ENCODE measurements around the gene TTC12.

TTC12 gene

DNA sequence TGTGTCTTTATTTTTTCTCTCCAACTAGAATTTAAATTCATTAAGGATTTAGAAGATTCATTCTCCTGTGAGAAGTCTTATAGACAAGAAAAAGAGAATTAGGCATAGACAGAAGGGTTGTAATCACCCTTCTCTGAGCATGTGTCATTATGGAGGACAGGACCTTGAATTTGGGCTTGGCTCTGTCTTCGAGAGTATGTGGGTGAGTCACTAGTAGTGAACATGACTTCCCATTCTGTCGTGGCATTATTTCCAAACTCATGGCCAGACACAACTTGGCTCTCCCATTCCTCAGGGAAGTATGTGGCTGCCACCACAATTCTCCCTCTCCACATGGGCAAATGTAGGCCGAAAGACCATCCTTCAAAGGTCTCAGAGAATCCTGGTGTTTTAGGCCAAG lies 58.9 kb downstream of the TTC12 start:
- DNase-seq = no peak

DNA sequence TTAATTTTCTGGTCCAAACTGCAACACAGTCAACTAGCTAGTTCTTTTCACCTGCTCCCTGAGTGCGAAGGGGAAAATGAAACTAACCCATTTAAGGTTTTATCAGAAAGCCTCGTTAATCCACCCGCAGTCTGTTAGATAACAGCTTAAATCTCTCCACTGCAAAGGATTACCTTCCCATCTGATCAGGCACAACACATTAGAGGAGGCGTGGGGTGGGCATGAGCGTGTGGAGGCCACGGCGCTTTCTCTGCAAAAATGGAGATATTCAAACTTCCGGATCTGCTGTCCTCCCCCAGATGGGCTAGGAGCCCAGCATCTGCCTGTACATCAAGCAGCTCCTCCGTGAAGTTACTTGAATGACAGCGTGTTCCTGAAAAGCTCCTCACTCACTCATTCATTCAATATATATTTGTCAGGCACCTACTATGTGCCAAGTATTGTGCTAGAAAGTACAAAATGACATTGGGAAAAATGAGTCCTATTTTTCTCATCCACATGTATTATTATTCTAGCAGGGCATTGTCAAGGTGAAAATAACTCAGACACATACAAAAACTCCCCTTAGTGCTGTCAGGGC lies 59.7 kb downstream of the TTC12 start:
- DNase-seq = peak in 1 of 58 donors; percentile 9

- DNase-seq = no peak
These were observed 61.0 kb downstream of the TTC12 start for GRCh38 chr11:113375402-113375801.

- peak in 11 of 58 donors; percentile 5 to 64 (median 20) for DNase-seq
These were observed 61.8 kb downstream of the TTC12 start for GRCh38 chr11:113376156-113376555.

DNA sequence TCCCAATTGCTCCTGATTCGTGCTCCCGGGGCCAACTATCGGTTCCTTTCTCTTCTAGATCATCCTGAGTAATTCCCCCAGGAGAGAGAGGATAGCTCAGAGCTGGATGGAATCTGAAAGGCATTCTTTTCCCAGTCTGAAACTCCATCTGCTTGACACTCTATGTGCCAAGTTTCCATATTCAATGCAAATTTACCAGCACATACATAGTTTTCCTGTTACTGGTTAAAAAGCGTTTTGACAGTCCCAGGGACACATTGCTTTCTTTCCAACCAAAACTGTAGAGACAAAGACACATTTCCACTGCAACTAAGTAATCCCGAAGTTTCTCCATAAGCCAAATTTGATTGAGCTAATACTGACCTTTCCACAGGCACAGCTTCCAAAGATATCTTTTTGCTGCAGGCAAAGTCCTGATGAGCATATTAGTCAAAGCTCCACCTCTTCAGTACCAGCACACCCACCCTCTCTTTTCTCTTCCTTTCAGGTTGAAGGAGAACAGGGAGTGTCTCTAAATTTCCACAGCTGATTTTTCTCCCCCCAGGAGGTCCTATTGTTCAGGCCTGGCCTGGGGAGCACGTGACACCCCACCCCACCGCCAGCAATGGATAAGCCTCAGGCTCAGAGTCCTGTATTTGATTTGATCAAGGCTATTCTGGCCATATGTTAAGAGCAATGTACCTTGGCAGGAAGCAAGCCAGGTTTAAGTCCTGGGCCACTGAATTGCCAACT lies 63.5 kb downstream of the TTC12 start:
- DNase-seq = peak in 3 of 58 donors; percentile 17 to 41 (median 36)

DNA sequence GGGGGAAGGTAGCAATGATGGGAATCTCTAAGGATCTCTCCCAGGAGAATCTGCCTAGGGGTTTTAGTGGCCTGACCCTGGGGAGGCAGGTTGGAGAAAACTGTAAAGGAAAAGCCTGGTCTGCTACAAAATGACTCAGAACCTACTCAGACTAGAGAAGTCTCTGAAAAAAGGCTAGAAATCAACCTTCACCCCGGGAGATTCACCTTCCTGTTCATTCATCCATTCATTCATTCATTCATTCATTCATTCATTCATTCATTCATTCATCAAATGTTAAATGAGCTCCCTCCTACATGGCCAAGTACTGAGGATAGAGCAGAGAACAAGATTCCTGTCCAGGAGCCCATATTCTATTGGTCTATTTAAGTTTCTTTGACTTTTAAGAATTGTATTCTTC lies 64.3 kb downstream of the TTC12 start:
- no peak for DNase-seq

DNA sequence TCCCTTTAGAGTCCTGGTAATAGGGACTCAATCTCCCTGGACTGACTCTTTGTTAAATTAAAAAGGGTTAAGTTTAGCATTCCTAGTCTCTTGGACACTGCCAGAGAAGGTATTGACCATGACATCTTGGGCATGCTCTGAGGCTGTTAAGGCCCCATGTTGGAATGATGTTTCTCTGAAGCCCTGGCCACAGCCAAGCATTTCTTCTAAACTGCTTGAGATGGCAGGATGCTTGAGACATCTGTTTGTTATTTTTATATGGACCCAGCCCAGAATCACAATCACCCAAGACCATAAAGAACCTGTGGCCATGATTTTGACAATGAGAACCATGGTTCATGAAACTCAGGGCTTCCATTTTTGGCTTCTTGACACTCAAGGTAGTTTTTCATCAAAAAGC lies 67.7 kb downstream of the TTC12 start:
- DNase-seq = no peak

DNA sequence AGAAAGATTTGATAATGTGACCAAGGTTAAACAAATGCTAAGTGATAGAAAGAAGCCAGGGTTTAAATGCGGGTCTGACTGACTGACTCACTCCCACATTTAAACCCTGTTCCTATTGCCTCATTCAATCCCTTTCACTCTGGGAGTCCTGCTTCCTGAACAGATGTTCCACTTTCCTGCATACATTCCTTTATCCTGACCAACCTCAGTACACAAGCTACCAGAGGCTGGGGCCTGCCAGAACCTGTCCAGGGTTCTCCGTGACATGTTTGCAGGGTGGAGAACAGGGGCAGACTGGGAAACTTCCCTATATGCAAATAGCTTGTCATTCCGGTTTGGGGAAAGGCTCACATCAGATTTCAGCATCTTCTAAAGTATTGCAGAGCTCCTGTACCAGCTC lies 70.2 kb downstream of the TTC12 start:
- DNase-seq = no peak

DNA sequence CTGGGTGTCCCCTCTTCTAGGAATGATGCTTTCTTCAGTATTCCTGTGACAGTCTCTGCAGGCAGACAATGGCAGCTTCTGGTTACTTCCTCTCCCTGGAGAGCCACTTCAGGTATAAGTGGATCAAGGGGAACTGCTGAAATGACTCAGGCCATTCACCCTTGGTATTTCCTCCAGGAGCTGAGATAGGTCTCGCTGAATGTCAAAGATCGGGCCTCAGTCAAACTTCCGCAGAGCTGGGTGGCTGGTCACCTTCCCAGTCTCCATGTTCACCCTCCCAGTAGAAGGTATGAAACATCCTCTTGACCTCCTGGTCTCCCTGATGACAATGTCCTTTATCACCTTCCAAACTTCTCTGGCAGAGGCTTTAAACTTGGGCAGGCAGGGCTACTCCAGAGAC lies 71.4 kb downstream of the TTC12 start:
- DNase-seq = no peak

GRCh38 chr11:113386866-113387265 lies 72.5 kb downstream of the TTC12 start:
- no peak for DNase-seq

- DNase-seq = no peak
These were observed 73.3 kb downstream of the TTC12 start, which contains the start of gene ANKK1 for GRCh38 chr11:113387605-113388211. TSS of gene ANKK1 (plus strand) at chr11:113387779. CDS start at chr11:113387885, 106 bp downstream.

- DNase-seq = no peak
These were observed 74.9 kb downstream of the TTC12 start for GRCh38 chr11:113389272-113389671.

DNA sequence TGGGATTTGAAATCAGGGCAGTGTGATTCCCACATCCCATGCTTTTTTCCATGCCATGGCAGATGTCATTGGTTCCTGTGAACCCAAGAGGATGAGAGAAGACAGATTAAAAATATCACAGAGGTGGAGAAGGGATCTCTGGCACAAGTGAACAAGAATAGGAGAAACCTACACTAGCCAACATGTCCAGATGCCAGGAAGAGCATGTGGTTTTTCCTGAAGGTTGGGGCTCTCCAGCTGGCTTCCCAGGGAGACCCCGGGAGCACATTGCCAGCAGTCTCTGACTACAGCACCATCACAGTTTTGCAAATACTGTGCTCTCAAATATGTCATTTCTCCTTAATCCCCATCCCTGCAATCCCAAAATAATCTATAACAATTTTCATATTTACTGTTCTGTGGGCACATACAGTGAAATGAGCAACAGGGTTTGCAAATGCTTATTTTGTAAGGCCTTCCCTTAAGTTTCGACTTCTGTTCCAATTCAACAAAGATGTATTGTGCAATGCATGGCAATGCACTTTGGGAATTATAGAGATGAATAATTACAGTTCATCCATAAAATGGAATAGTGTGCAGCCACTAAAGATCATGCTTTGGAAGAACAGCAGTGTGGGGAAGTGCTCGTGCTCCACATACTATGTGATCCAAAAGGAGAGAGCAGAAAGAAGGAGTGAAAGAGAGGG lies 78.0 kb downstream of the TTC12 start:
- DNase-seq = no peak

- no peak for DNase-seq
These were observed 79.2 kb downstream of the TTC12 start for GRCh38 chr11:113393501-113393985.

GRCh38 chr11:113394919-113395318 lies 80.5 kb downstream of the TTC12 start:
- DNase-seq = no peak

DNA sequence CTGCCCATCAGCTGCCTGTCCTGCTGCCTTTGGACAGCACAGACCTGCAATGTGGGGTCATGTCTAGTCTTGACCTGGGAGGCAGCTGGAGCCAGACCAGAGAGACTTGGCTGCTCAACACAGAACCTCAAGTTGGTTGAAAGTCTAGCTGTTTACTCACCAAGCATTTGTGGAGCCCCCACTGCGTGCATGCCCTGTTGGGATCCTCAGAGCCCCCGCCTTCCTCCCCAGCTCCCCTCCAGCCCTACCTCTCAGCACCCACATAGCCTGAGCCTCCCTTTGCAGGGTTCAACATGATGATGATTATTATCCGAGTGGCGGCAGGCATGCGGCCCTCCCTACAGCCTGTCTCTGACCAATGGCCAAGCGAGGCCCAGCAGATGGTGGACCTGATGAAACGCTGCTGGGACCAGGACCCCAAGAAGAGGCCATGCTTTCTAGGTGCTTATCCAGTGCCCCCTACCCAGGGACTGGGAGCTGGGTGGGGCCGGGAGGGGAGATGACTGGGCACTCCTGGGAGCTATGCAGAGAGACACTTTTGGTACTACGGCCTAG lies 81.5 kb downstream of the TTC12 start:
- no peak for DNase-seq

DNA sequence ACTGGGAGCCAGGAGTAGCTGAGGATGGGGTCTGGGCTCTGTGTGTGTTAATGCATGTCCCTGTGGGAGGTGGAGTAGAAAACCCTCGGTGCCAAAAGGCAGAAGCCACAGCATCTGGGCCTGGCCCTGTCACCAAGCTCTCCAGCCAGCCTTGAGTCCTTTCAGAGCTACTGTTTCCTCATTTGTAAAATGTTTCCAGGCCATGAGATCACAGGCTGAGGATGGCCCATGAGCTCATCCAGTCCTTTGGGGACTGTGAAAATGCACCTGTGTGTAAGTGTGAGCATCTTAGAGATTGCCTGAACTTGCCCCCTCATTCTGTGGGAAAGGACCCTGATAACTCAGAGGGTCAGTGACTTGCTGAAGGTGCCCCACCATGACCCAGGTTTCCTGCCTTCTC lies 82.3 kb downstream of the TTC12 start:
- no peak for DNase-seq

DNA sequence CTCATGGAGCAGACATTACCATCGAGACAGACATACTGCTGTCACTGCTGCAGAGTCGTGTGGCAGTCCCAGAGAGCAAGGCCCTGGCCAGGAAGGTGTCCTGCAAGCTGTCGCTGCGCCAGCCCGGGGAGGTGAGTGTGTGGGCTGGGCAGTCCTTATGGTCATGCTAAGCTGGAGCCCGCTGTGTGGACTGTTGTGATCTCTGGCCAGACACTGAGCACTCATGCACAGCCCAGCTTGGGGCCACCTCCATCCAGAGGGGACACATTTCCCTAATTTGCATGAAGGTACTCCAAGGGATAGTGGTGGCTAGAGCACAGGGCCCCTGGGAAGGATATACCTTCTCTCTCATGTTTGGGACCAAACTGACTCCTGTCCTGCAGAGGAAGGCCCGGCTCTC lies 82.8 kb downstream of the TTC12 start:
- no peak for DNase-seq

GRCh38 chr11:113397821-113398220 lies 83.4 kb downstream of the TTC12 start:
- DNase-seq = no peak

DNA sequence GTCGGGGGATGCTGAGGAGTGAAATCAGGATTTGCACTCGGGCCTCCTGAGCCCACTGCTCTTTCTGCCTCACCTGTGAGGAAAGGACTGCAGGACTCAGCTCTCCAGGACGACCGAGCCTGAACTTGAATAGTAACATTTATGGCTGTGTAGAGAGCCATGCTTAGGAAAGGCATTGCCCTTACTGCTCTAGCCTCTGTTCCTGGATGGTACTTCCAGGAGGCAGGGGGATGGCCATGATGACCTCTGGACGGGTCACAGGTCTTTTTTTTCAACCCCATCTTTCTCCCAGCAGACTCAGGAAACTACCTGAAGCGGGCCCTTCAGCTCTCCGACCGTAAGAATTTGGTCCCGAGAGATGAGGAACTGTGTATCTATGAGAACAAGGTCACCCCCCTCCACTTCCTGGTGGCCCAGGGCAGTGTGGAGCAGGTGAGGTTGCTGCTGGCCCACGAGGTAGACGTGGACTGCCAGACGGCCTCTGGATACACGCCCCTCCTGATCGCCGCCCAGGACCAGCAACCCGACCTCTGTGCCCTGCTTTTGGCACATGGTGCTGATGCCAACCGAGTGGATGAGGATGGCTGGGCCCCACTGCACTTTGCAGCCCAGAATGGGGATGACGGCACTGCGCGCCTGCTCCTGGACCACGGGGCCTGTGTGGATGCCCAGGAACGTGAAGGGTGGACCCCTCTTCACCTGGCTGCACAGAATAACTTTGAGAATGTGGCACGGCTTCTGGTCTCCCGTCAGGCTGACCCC lies 84.5 kb downstream of the TTC12 start:
- DNase-seq = no peak
